Nephron (organoid): ENCODE data around the gene COG5.

Source experiments
- H3K27ac Mint-ChIP-seq, 3 experiments: 2 replicates each; pipeline ENCODE4 v1.8.0; 2020; ENCODE audit warnings: mixed read lengths in 3 of 3, mild to moderate bottlenecking in 2 of 3, moderate library complexity in 1 of 3
- H3K27me3 Mint-ChIP-seq: 2 replicates; pipeline ENCODE4 v1.8.0; 2021; ENCODE audit warnings: low read depth, mild to moderate bottlenecking, moderate library complexity, mixed read lengths
- H3K36me3 Mint-ChIP-seq: 2 replicates; pipeline ENCODE4 v1.8.0; 2020; ENCODE audit warnings: low read depth, mixed read lengths
- H3K4me1 Mint-ChIP-seq: 2 replicates; pipeline ENCODE4 v1.8.0; 2020; ENCODE audit warnings: mixed read lengths
- H3K4me3 Mint-ChIP-seq, 3 experiments: 2 replicates each; pipeline ENCODE4 v1.8.0; 2020; ENCODE audit warnings: mild to moderate bottlenecking in 3 of 3, mixed read lengths in 3 of 3, moderate library complexity in 2 of 3
- H3K9me3 Mint-ChIP-seq: 2 replicates; pipeline ENCODE4 v1.8.0; 2020; ENCODE audit warnings: mixed read lengths
- TF ChIP-seq, protein P1 (sequence below), 3 experiments: fragments of 200-600 bp; sonication (generic); IDR thresholded peaks; one replicate each; pipeline ENCODE4 v1.5.0; 2021; ENCODE audit warnings: antibody characterized with exemption in 3 of 3; ENCODE audit not compliant: unreplicated experiment in 3 of 3

COG5 gene

DNA sequence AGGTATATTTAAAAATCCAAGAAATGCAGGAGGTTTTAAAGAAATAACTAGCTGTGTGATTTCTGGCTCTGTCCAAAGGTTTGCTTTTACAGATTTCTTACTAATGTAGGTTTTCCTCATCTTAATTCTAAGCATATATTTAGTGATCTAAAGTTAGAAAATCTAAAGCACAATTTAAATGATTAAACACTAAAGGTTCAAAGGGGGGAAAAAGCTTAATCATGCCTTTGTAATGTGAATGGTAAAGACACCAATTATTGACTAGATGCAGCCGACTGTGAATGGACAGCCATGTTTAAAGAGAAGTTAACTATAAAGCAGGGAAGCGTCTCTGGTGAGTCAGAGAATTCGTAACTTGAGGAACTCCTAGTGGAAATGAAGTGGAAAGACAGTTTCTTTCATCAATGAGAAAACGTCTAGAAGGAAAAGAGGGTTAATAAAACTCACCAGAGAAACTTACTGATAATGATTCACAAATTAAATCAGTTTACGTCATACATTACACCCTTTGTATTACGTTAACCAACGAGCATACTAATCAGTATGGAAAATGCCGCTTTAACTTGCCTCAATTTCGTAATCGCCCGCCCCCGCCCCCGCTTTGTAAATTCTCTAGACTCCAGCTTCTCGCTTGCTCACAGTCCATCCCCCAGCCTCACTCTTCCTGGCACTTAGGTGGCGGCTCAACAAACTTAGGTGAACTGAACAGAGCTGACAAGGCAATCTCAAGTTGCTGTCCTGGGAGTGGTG lies 396.1 kb downstream of the COG5 start:
- Mint-ChIP-seq H3K27me3 (no peaks in the 10 kb centered on the region), H3K4me1 (peaks cover 17% of the 10 kb centered on the region), H3K9me3 (no peaks in the 10 kb centered on the region), H3K27ac (peak overlapping the region; percentile 100), H3K36me3 (no peaks in the 10 kb centered on the region), H3K4me3 (peak overlapping the region; percentile 89 to 95 (median 94))
- TF ChIP-seq, protein P1, sequence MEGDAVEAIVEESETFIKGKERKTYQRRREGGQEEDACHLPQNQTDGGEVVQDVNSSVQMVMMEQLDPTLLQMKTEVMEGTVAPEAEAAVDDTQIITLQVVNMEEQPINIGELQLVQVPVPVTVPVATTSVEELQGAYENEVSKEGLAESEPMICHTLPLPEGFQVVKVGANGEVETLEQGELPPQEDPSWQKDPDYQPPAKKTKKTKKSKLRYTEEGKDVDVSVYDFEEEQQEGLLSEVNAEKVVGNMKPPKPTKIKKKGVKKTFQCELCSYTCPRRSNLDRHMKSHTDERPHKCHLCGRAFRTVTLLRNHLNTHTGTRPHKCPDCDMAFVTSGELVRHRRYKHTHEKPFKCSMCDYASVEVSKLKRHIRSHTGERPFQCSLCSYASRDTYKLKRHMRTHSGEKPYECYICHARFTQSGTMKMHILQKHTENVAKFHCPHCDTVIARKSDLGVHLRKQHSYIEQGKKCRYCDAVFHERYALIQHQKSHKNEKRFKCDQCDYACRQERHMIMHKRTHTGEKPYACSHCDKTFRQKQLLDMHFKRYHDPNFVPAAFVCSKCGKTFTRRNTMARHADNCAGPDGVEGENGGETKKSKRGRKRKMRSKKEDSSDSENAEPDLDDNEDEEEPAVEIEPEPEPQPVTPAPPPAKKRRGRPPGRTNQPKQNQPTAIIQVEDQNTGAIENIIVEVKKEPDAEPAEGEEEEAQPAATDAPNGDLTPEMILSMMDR (IDR thresholded peaks at IDR 0.05; ENCODE audit: unreplicated experiment in 3 of 3) = peak; percentile 49 to 60 (median 51)

DNA sequence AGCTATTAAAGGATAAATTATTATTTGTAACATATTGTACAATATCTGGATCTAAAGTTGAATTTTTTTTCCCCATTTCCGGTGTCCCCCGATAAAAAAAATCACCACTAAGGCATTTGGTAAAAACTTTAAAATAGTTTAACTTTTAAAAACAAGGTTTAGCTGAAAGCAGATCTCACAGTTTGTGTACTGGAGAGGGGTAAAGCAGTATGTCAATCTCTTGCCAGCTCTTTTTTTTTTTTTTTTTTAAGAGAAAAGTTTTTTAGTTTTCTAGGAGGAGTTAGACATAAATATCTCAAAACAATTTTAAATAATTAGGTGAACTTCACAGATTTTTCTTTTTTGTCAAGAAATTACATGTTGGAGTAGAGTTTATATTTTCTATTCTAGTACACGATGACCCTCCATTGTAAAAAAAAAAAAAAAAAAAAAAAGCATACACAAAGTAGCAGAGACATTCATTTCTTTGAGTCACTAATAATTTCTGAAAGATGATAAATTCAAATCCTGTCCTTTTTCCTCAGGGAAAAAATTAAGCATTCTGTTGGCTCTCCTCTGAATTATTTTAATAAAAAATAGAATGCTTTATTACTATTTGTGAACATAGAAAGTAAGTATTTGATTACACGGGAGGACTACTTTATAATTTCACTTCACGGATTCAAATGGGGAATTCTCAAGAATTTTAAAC lies 396.8 kb downstream of the COG5 start:
- H3K27ac Mint-ChIP-seq = peak overlapping the region; percentile 100
- TF ChIP-seq, protein P1 (IDR thresholded peaks at IDR 0.05; ENCODE audit: unreplicated experiment in 3 of 3) = no peak
- H3K27me3 Mint-ChIP-seq = no peaks in the 10 kb centered on the region
- H3K36me3 Mint-ChIP-seq = no peaks in the 10 kb centered on the region
- peaks cover 17% of the 10 kb centered on the region for H3K4me1 Mint-ChIP-seq
- peak overlapping the region; percentile 89 to 95 (median 94) for H3K4me3 Mint-ChIP-seq
- no peaks in the 10 kb centered on the region for H3K9me3 Mint-ChIP-seq

DNA sequence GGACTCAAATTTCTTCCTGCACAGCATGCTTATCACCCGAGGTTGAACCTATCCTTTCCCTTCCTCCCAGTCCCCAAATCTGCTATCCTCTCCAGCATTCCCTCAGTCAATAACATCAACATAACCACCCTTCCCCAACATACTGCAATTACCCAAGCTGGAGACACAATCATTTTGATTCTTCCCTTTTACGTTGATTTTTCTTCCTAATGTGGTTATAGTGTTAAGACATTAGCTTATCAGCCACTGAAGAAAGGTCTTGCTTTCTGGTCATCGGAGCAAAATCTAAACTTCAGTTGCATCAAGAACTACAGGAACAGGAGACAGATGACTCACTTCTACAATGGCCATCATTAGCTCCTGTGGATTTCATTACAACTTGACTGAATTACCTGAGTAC lies 398.4 kb downstream of the COG5 start:
- no peaks in the 10 kb centered on the region for H3K27me3 Mint-ChIP-seq
- H3K4me3 Mint-ChIP-seq = no peak overlapping the region
- no peaks in the 10 kb centered on the region for H3K9me3 Mint-ChIP-seq
- H3K4me1 Mint-ChIP-seq = peaks cover 12% of the 10 kb centered on the region
- peak overlapping the region in 2 of 3 experiments; percentile 6 to 100 for H3K27ac Mint-ChIP-seq
- H3K36me3 Mint-ChIP-seq = no peaks in the 10 kb centered on the region
- TF ChIP-seq, protein P1 (IDR thresholded peaks at IDR 0.05; ENCODE audit: unreplicated experiment in 3 of 3) = no peak

DNA sequence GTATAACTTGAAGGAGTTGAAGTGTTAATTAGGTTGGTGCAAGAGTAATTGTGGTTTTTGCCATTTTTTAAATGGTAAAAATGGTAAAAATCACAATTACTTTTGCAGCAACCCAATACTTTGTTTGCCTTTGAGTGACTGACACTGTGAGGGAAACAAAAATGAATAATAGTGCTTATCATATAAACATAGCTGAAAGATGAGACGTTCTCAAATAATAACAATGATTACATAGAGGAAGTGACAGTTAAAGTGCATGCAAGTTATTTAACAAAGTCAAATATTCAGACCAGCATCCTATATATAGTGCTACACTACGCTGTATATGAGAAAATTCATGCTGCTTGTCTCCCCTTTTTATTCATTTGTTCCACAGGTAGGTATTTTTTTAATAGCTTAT lies 399.6 kb downstream of the COG5 start:
- TF ChIP-seq, protein P1 (IDR thresholded peaks at IDR 0.05; ENCODE audit: unreplicated experiment in 3 of 3) = no peak
- Mint-ChIP-seq H3K36me3 (no peaks in the 10 kb centered on the region), H3K27me3 (no peaks in the 10 kb centered on the region), H3K4me1 (peaks cover 6% of the 10 kb centered on the region), H3K9me3 (no peaks in the 10 kb centered on the region), H3K4me3 (no peak overlapping the region), H3K27ac (peak overlapping the region in 1 of 3 experiments; percentile 62)

DNA sequence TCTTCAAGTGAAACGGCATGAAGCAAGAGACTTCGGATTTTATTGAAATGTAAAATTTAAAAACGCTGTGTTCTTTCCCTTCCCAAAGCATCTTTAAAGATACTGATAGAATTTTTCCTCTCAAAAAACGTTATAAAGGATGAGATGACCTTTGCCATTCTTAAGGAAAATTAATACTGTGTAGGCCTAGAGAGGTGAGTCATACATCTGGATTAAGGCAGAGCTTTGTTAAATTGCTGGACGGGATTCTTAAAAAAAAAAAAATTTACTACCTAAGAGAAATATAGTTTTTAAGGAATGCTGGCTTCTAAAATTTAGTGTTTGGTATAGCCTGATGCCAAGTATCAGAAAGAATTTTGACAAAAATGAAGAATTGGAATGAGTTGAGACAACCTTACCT lies 401.2 kb downstream of the COG5 start:
- H3K27ac Mint-ChIP-seq = no peak overlapping the region
- no peaks in the 10 kb centered on the region for H3K9me3 Mint-ChIP-seq
- H3K4me1 Mint-ChIP-seq = peaks cover 6% of the 10 kb centered on the region
- H3K36me3 Mint-ChIP-seq = no peaks in the 10 kb centered on the region
- TF ChIP-seq, protein P1 (IDR thresholded peaks at IDR 0.05; ENCODE audit: unreplicated experiment in 3 of 3) = no peak
- no peak overlapping the region for H3K4me3 Mint-ChIP-seq
- H3K27me3 Mint-ChIP-seq = no peaks in the 10 kb centered on the region
